Measurements from ENCODE around the gene LPAR1. TPM values are rescaled to one million over a fixed set of nuclear protein-coding genes. Genes with fewer than 3 reads are reported as not detected.

LPAR1 gene
- total RNA-seq, 1 donor from 2014 or later, result not detected

GRCh38 chr9:110921705-110922104 is 116.6 kb downstream of the LPAR1 start:
- no peak for DNase-seq (ENCODE audit: low read depth in 2 of 2)

- DNase-seq (ENCODE audit: low read depth in 2 of 2), result peak in 1 of 2 donors; percentile 9
Measured at GRCh38 chr9:110919609-110920008, 118.7 kb downstream of the LPAR1 start.

- no peak for DNase-seq (ENCODE audit: low read depth in 2 of 2)
Measured at GRCh38 chr9:110919050-110919435, 119.2 kb downstream of the LPAR1 start.

- DNase-seq (ENCODE audit: low read depth in 2 of 2), result peak in 1 of 2 donors; percentile 7
Measured at GRCh38 chr9:110918316-110919049, 119.8 kb downstream of the LPAR1 start.

GRCh38 chr9:110916403-110916802 is 121.9 kb downstream of the LPAR1 start:
- DNase-seq (ENCODE audit: low read depth in 2 of 2), result no peak

- no peak for DNase-seq (ENCODE audit: low read depth in 2 of 2)
Measured at GRCh38 chr9:110912419-110913291, 125.6 kb downstream of the LPAR1 start.

GRCh38 chr9:110911659-110912418 is 126.4 kb downstream of the LPAR1 start:
- no peak for DNase-seq (ENCODE audit: low read depth in 2 of 2)

- no peak for DNase-seq (ENCODE audit: low read depth in 2 of 2)
Measured at GRCh38 chr9:110908894-110909293, 129.4 kb downstream of the LPAR1 start.

GRCh38 chr9:110900917-110901316 is 137.4 kb downstream of the LPAR1 start:
- no peak for DNase-seq (ENCODE audit: low read depth in 2 of 2)

GRCh38 chr9:110900456-110900855 is 137.8 kb downstream of the LPAR1 start:
- DNase-seq (ENCODE audit: low read depth in 2 of 2), result peak in 1 of 2 donors; percentile 13

GRCh38 chr9:110898866-110899265 is 139.4 kb downstream of the LPAR1 start:
- no peak for DNase-seq (ENCODE audit: low read depth in 2 of 2)

- DNase-seq (ENCODE audit: low read depth in 2 of 2), result no peak
Measured at GRCh38 chr9:110898358-110898757, 139.9 kb downstream of the LPAR1 start.

GRCh38 chr9:110897943-110898342 is 140.3 kb downstream of the LPAR1 start:
- no peak for DNase-seq (ENCODE audit: low read depth in 2 of 2)

- DNase-seq (ENCODE audit: low read depth in 2 of 2), result no peak
Measured at GRCh38 chr9:110895147-110895905, 142.9 kb downstream of the LPAR1 start.

GRCh38 chr9:110894731-110895130 is 143.5 kb downstream of the LPAR1 start:
- no peak for DNase-seq (ENCODE audit: low read depth in 2 of 2)

- DNase-seq (ENCODE audit: low read depth in 2 of 2), result no peak
Measured at GRCh38 chr9:110892689-110893088, 145.6 kb downstream of the LPAR1 start.

GRCh38 chr9:110891760-110892159 is 146.5 kb downstream of the LPAR1 start:
- DNase-seq (ENCODE audit: low read depth in 2 of 2), result no peak

- no peak for DNase-seq (ENCODE audit: low read depth in 2 of 2)
Measured at GRCh38 chr9:110890416-110890815, 147.9 kb downstream of the LPAR1 start.

GRCh38 chr9:110887276-110887675 is 151.0 kb downstream of the LPAR1 start:
- DNase-seq (ENCODE audit: low read depth in 2 of 2), result no peak

- no peak for DNase-seq (ENCODE audit: low read depth in 2 of 2)
Measured at GRCh38 chr9:110886832-110887231, 151.4 kb downstream of the LPAR1 start.

GRCh38 chr9:110880189-110880588 is 158.1 kb downstream of the LPAR1 start:
- no peak for DNase-seq (ENCODE audit: low read depth in 2 of 2)
